Activated effector memory CD4-positive, alpha-beta T cell treated with anti-CD3 and anti-CD28 coated beads, Interleukin-2, amount 50 U/mL, for 16 hours (primary cell): ENCODE data around the gene COBL.

Source experiments
- DNase-seq: peaks from one replicate; pipeline ENCODE4 v3.0.0-alpha.2; 2020

COBL gene

GRCh38 chr7:51300762-51301674 lies 15.6 kb downstream of the COBL start:
- no peak for DNase-seq

GRCh38 chr7:51299391-51300133 lies 17.0 kb downstream of the COBL start:
- no peak for DNase-seq

GRCh38 chr7:51298912-51299311 lies 17.7 kb downstream of the COBL start:
- DNase-seq, result no peak

- no peak for DNase-seq
Observed at GRCh38 chr7:51297986-51298385, 18.6 kb downstream of the COBL start.

GRCh38 chr7:51295440-51296245 lies 21.0 kb downstream of the COBL start:
- no peak for DNase-seq

- no peak for DNase-seq
Observed at GRCh38 chr7:51292596-51292995, 24.0 kb downstream of the COBL start.

- DNase-seq, result no peak
Observed at GRCh38 chr7:51290702-51291540, 25.7 kb downstream of the COBL start.

GRCh38 chr7:51290304-51290637 lies 26.3 kb downstream of the COBL start:
- DNase-seq, result no peak

GRCh38 chr7:51289623-51290303 lies 26.8 kb downstream of the COBL start:
- no peak for DNase-seq

- DNase-seq, result no peak
Observed at GRCh38 chr7:51288896-51289622, 27.6 kb downstream of the COBL start.

GRCh38 chr7:51286401-51286800 lies 30.2 kb downstream of the COBL start:
- no peak for DNase-seq

- DNase-seq, result no peak
Observed at GRCh38 chr7:51280156-51280555, 36.5 kb downstream of the COBL start.

GRCh38 chr7:51279391-51280023 lies 37.1 kb downstream of the COBL start:
- DNase-seq, result no peak

- no peak for DNase-seq
Observed at GRCh38 chr7:51278797-51279196, 37.8 kb downstream of the COBL start.

GRCh38 chr7:51276967-51277366 lies 39.6 kb downstream of the COBL start:
- DNase-seq, result no peak

- DNase-seq, result no peak
Observed at GRCh38 chr7:51276091-51276605, 40.5 kb downstream of the COBL start.

GRCh38 chr7:51275532-51275931 lies 41.1 kb downstream of the COBL start:
- DNase-seq, result no peak

- DNase-seq, result no peak
Observed at GRCh38 chr7:51274955-51275354, 41.7 kb downstream of the COBL start.

- no peak for DNase-seq
Observed at GRCh38 chr7:51274001-51274400, 42.6 kb downstream of the COBL start.

GRCh38 chr7:51273360-51273759 lies 43.2 kb downstream of the COBL start:
- no peak for DNase-seq
